NCI-H146 treated with DMSO at 0.1 percent for 48 hours (cell line): Measurements from ENCODE around the gene MYBPC2.
A peak's percentile ranks its signal among the peaks of the same experiment; 100 is the strongest.

Experiments used
- DNase-seq: peaks from one replicate; lab custom pipeline; 2025; ENCODE audit not compliant: unreplicated experiment; lab: John Stamatoyannopoulos, UW

The MYBPC2 gene

GRCh38 chr19:50496189-50497021, 63.7 kb downstream of the MYBPC2 start:
- DNase-seq = no peak

- no peak for DNase-seq
These were observed 64.3 kb downstream of the MYBPC2 start for GRCh38 chr19:50497022-50497405.

GRCh38 chr19:50498219-50499056, 65.7 kb downstream of the MYBPC2 start:
- DNase-seq = no peak

GRCh38 chr19:50500060-50500752, 67.5 kb downstream of the MYBPC2 start:
- peak; percentile 62 for DNase-seq

GRCh38 chr19:50500753-50501151, 68.1 kb downstream of the MYBPC2 start:
- DNase-seq = no peak

- no peak for DNase-seq
These were observed 68.5 kb downstream of the MYBPC2 start for GRCh38 chr19:50501186-50501567.

- DNase-seq = no peak
These were observed 69.1 kb downstream of the MYBPC2 start for GRCh38 chr19:50501568-50502475.

- no peak for DNase-seq
These were observed 73.3 kb downstream of the MYBPC2 start for GRCh38 chr19:50505856-50506611.

GRCh38 chr19:50506700-50507099, 74.0 kb downstream of the MYBPC2 start:
- no peak for DNase-seq

- no peak for DNase-seq
These were observed 74.7 kb downstream of the MYBPC2 start for GRCh38 chr19:50507376-50507775.

- DNase-seq = no peak
These were observed 76.1 kb downstream of the MYBPC2 start for GRCh38 chr19:50508843-50509190.

GRCh38 chr19:50509366-50509765, 76.7 kb downstream of the MYBPC2 start:
- DNase-seq = no peak

- DNase-seq = no peak
These were observed 77.5 kb downstream of the MYBPC2 start for GRCh38 chr19:50510121-50510670.

GRCh38 chr19:50510700-50511068, 78.0 kb downstream of the MYBPC2 start:
- peak; percentile 97 for DNase-seq

GRCh38 chr19:50511069-50511822, 78.6 kb downstream of the MYBPC2 start, which contains the start of gene JOSD2:
Gene JOSD2, minus strand, starts transcription at chr19:50511191. Its CDS starts 760 bp downstream, at chr19:50510431.
- DNase-seq = peak; percentile 98

- no peak for DNase-seq
These were observed 79.7 kb downstream of the MYBPC2 start for GRCh38 chr19:50512112-50512998.

GRCh38 chr19:50512999-50513745, 80.5 kb downstream of the MYBPC2 start:
- no peak for DNase-seq
